Endodermal cell (in vitro differentiated cells): ENCODE results near the gene RAD23B. TPM values are rescaled to one million over a fixed set of nuclear protein-coding genes. Genes with fewer than 3 reads are reported as not detected.

Source experiments
- DNase-seq: peaks from one replicate; pipeline ENCODE4 v3.0.0-alpha.2; 2017
- H3K27ac ChIP-seq: 2 replicates; pipeline ENCODE4 v1.5.1; 2013; ENCODE audit warnings: mild to moderate bottlenecking, low read depth, low read length, moderate library complexity
- H3K27me3 ChIP-seq: 2 replicates; pipeline ENCODE4 v1.6.1; 2013; ENCODE audit warnings: mild to moderate bottlenecking, low read length, moderate library complexity; ENCODE audit not compliant: insufficient read depth, control insufficient read depth, poor library complexity, severe bottlenecking
- H3K36me3 ChIP-seq: 2 replicates; pipeline ENCODE4 v1.7.0; 2013; ENCODE audit warnings: mild to moderate bottlenecking, low read length, moderate library complexity; ENCODE audit not compliant: control insufficient read depth, insufficient read depth
- H3K4me1 ChIP-seq: one replicate; pipeline ENCODE4 v1.7.0; 2013; ENCODE audit warnings: low read length; ENCODE audit not compliant: control insufficient read depth, insufficient read depth
- H3K4me3 ChIP-seq: 2 replicates; pipeline ENCODE4 v1.5.1; 2013; ENCODE audit warnings: mild to moderate bottlenecking, low read length, moderate library complexity
- H3K9ac ChIP-seq: 2 replicates; pipeline ENCODE4 v1.6.1; 2013; ENCODE audit warnings: mild to moderate bottlenecking, low read length, moderate library complexity; ENCODE audit not compliant: poor library complexity, severe bottlenecking; ENCODE audit errors: extremely low read depth
- H3K9me3 ChIP-seq: 2 replicates; pipeline ENCODE4 v1.6.1; 2013; ENCODE audit warnings: mild to moderate bottlenecking, low read length, moderate library complexity; ENCODE audit not compliant: control insufficient read depth
- H3K27ac Mint-ChIP-seq: 2 replicates; pipeline ENCODE4 v1.8.0; 2020; ENCODE audit warnings: mixed read lengths
- H3K27me3 Mint-ChIP-seq: 2 replicates; pipeline ENCODE4 v1.8.0; 2021; ENCODE audit warnings: mild to moderate bottlenecking, mixed read lengths; ENCODE audit not compliant: insufficient read depth
- H3K36me3 Mint-ChIP-seq: 2 replicates; pipeline ENCODE4 v1.8.0; 2020; ENCODE audit warnings: low read depth, mixed read lengths
- H3K4me1 Mint-ChIP-seq: 2 replicates; pipeline ENCODE4 v1.8.0; 2020; ENCODE audit warnings: mixed read lengths
- H3K4me3 Mint-ChIP-seq: 2 replicates; pipeline ENCODE4 v1.8.0; 2020; ENCODE audit warnings: mild to moderate bottlenecking, moderate library complexity, mixed read lengths
- H3K9me3 Mint-ChIP-seq: 2 replicates; pipeline ENCODE4 v1.8.0; 2020; ENCODE audit warnings: mild to moderate bottlenecking, mixed read lengths
- WGBS, 2 experiments: methylation state at CpG; one replicate each; pipeline versions ENCODE4 v1.1.5 to v1.1.7; 2013; ENCODE audit warnings: missing lambda C conversion rate in 2 of 2, mixed read lengths in 1 of 2; ENCODE audit not compliant: insufficient coverage in 1 of 2, insufficient read length in 1 of 2; 5-methylcytosine and 5-hydroxymethylcytosine counted together
- total RNA-seq, 2 donors: library from RNA; stranded (reverse); fragmentation: NEBNext Ultra II Directional in 1 of 2; extraction: Animal tissue kit (Norgen Biotek cat#: 25700) in 1 of 2; gene quantifications; 2 replicates in 1 of 2; 3 replicates in 1 of 2; pipeline ENCODE4 v1.2.1, GENCODE V29; 2021
- TF ChIP-seq, protein P1 (sequence below): fragments of 200-600 bp; sonication (generic); conservative IDR thresholded peaks from 2 replicates; pipeline ENCODE4 v1.5.0; 2021; ENCODE audit warnings: antibody characterized with exemption, mild to moderate bottlenecking

The RAD23B gene
- total RNA-seq, 2 donors from 2014 or later, result 154 to 167 TPM

- 82 to 92% methylated on average over 5 to 6 of the region's 6 CpGs for WGBS, 2 experiments
- no peaks in the 10 kb centered on the region for H3K36me3 Mint-ChIP-seq
- H3K9ac ChIP-seq, result no peak overlapping the region
- no peak overlapping the region for H3K4me3 ChIP-seq
- no peak overlapping the region for H3K4me3 Mint-ChIP-seq
- H3K27me3 Mint-ChIP-seq, result peaks cover 1% of the 10 kb centered on the region
- peaks cover 9% of the 10 kb centered on the region for H3K9me3 Mint-ChIP-seq
- no peaks in the 10 kb centered on the region for H3K36me3 ChIP-seq
- no peak overlapping the region for H3K27ac ChIP-seq
- H3K4me1 Mint-ChIP-seq, result peaks cover 13% of the 10 kb centered on the region
- TF ChIP-seq, protein P1, sequence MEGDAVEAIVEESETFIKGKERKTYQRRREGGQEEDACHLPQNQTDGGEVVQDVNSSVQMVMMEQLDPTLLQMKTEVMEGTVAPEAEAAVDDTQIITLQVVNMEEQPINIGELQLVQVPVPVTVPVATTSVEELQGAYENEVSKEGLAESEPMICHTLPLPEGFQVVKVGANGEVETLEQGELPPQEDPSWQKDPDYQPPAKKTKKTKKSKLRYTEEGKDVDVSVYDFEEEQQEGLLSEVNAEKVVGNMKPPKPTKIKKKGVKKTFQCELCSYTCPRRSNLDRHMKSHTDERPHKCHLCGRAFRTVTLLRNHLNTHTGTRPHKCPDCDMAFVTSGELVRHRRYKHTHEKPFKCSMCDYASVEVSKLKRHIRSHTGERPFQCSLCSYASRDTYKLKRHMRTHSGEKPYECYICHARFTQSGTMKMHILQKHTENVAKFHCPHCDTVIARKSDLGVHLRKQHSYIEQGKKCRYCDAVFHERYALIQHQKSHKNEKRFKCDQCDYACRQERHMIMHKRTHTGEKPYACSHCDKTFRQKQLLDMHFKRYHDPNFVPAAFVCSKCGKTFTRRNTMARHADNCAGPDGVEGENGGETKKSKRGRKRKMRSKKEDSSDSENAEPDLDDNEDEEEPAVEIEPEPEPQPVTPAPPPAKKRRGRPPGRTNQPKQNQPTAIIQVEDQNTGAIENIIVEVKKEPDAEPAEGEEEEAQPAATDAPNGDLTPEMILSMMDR, result no peak
- H3K9me3 ChIP-seq, result no peaks in the 10 kb centered on the region
- no peak overlapping the region for H3K27ac Mint-ChIP-seq
- H3K27me3 ChIP-seq, result no peaks in the 10 kb centered on the region
- peak; percentile 41 for DNase-seq
- peaks cover 6% of the 10 kb centered on the region for H3K4me1 ChIP-seq
Measured at GRCh38 chr9:107351382-107352045, 68.4 kb downstream of the RAD23B start.

DNA sequence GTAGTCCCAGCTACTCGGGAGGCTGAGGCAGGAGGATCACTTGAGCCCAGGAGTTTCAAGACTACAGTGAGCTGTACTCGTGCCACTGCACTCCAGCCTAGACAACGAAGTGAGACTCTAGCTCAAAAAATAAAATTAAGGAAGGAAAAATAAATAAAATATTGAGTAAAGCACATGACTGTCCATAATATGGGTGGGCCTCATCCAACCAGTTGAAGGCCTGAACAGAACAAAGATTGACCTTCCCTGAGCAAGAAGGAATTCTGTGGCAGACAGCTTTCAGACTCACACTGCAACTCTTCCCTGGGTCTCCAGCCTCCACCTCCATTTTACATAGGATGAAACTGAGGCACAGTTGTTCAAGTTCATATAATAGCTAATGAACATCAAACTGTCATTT, 72.3 kb downstream of the RAD23B start:
- peaks cover 1% of the 10 kb centered on the region for H3K27me3 Mint-ChIP-seq
- peaks cover 24% of the 10 kb centered on the region for H3K4me1 Mint-ChIP-seq
- H3K4me3 Mint-ChIP-seq, result no peak overlapping the region
- no peak overlapping the region for H3K27ac Mint-ChIP-seq
- no peak overlapping the region for H3K27ac ChIP-seq
- TF ChIP-seq, protein P1, result no peak
- WGBS, 2 experiments, result 80 to 95% methylated on average over 3 of the region's 3 CpGs
- H3K27me3 ChIP-seq, result no peaks in the 10 kb centered on the region
- no peaks in the 10 kb centered on the region for H3K36me3 Mint-ChIP-seq
- no peak overlapping the region for H3K9ac ChIP-seq
- H3K4me1 ChIP-seq, result no peaks in the 10 kb centered on the region
- H3K9me3 Mint-ChIP-seq, result peaks cover 9% of the 10 kb centered on the region
- H3K4me3 ChIP-seq, result no peak overlapping the region
- no peaks in the 10 kb centered on the region for H3K36me3 ChIP-seq
- H3K9me3 ChIP-seq, result peaks cover 5% of the 10 kb centered on the region
- no peak for DNase-seq

DNA sequence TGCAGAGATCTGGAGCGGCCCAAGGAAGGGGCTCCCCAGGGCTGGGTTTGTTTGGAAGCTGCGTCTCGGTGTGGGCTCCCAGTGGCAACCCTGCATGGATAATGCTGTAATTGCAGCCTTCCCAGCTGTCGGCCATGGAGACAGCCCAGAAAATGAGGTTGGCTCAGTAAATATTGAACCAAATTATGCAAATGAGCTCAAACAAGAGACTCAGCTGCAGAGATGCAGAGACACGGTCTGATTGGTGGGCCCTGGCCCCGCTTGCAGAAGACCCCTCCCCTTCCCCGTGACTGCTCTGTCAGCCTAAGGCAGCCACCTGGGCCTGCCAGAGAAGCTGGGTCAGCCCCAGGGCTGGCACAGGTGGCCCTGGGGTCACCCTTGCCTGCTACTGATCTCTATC, 75.9 kb downstream of the RAD23B start:
- TF ChIP-seq, protein P1, result no peak
- no peaks in the 10 kb centered on the region for H3K27me3 Mint-ChIP-seq
- 86 to 89% methylated on average over 5 to 7 of the region's 7 CpGs for WGBS, 2 experiments
- no peaks in the 10 kb centered on the region for H3K9me3 Mint-ChIP-seq
- Histone ChIP-seq H3K4me1 (peaks cover 3% of the 10 kb centered on the region), H3K36me3 (no peaks in the 10 kb centered on the region), H3K27ac (peak overlapping the region; percentile 56), H3K27me3 (no peaks in the 10 kb centered on the region), H3K9ac (no peak overlapping the region), H3K9me3 (peaks cover 6% of the 10 kb centered on the region), H3K4me3 (no peak overlapping the region)
- H3K4me3 Mint-ChIP-seq, result no peak overlapping the region
- peaks cover 40% of the 10 kb centered on the region for H3K4me1 Mint-ChIP-seq
- DNase-seq, result no peak
- no peak overlapping the region for H3K27ac Mint-ChIP-seq
- H3K36me3 Mint-ChIP-seq, result no peaks in the 10 kb centered on the region
